Gastroesophageal sphincter (tissue), 3 donors: ENCODE results near the gene FAM3B.

Experiments
- CTCF ChIP-seq, 4 experiments: fragments of 200-600 bp in 2 of 4; fragments of 450-650 bp in 2 of 4; sonication (generic) in 1 of 4; IDR thresholded peaks; one replicate each; pipeline ENCODE4 v1.5.1; 2017 to 2019; ENCODE audit warnings: antibody characterized with exemption in 4 of 4, mild to moderate bottlenecking in 2 of 4, moderate library complexity in 2 of 4
- EP300 ChIP-seq: sonication (generic); formaldehyde crosslinking; IDR thresholded peaks from one replicate; pipeline ENCODE4 v1.6.1; 2017; ENCODE audit warnings: antibody characterized with exemption, mild to moderate bottlenecking
- POLR2A ChIP-seq, 2 donors: fragments of 450-650 bp; IDR thresholded peaks; one replicate each; pipeline ENCODE4 v1.6.1; 2017; ENCODE audit warnings: antibody characterized with exemption in 2 of 2, mild to moderate bottlenecking in 2 of 2, moderate library complexity in 1 of 2
- POLR2AphosphoS5 ChIP-seq: sonication (generic); formaldehyde crosslinking; IDR thresholded peaks from one replicate; pipeline ENCODE4 v1.6.1; 2017; ENCODE audit warnings: antibody characterized with exemption

GRCh38 chr21:41387042-41387819 is 70.6 kb downstream of the FAM3B start:
- TF ChIP-seq CTCF (IDR thresholded peaks at IDR 0.05) (no peak), POLR2A (IDR thresholded peaks at IDR 0.05) (no peak), EP300 (no peak), POLR2AphosphoS5 (no peak)
